ENCODE results near the gene ZMYND15.

- no peak for TF ChIP-seq CTCF (conservative IDR thresholded peaks at IDR 0.05; ENCODE audit: low read depth, low read length)
- no peak for TF ChIP-seq EZH2 (IDR thresholded peaks at IDR 0.05; ENCODE audit: borderline replicate concordance, low read depth, low read length, poor library complexity, severe bottlenecking)
These were observed 12.3 kb downstream of the ZMYND15 start for GRCh38 chr17:4751932-4752331.

All from A673 (cell line).